ENCODE data around the gene ZEB2. TPM values are rescaled to one million over a fixed set of nuclear protein-coding genes. Genes with fewer than 3 reads are reported as not detected.

ZEB2 gene
- total and polyA plus RNA-seq, 2 of the 13 experiments (the other 11 are each of a cell fraction or from before 2014, with no cell fraction given) = 0.07 TPM; not detected in 1

- no peak overlapping the region for H2AFZ ChIP-seq (ENCODE audit: low read length)
- H3K9ac ChIP-seq (ENCODE audit: insufficient read depth, low read depth, low read length) = no peak overlapping the region
- BruUV-seq (replicated peaks) = no TSS peak
- no peak overlapping the region for H3K27ac ChIP-seq (ENCODE audit: extremely low read length, insufficient read depth, low read length)
- H3K79me2 ChIP-seq (ENCODE audit: insufficient read depth, low read length) = no peaks in the 10 kb centered on the region
- H3K4me2 ChIP-seq (ENCODE audit: low read depth, low read length) = no peak overlapping the region
- no peaks in the 10 kb centered on the region for H3K27me3 ChIP-seq (ENCODE audit: control insufficient read depth in 1 of 2, insufficient read depth in 2 of 2, low read length in 2 of 2)
- intact Hi-C loops (cut with micrococcal nuclease; ENCODE audit: unreplicated experiment) = no loop called here
- FAIRE-seq (no peak), DNase-seq (ENCODE audit: low spot score) (no peak), ATAC-seq (no peak)
- CTCF ChIA-PET (ENCODE audit: low intra/inter-chr PET ratio, low total read pairs) = no interaction called here
- H3K4me3 ChIP-seq (replicated peaks in 1 of 3; ENCODE audit: insufficient read depth in 1 of 3, low read depth in 2 of 3, low read length in 3 of 3) = no peak overlapping the region
- WGBS (ENCODE audit: low lambda C conversion rate) = 23% methylated on average over 10 of the region's 10 CpGs
- in situ Hi-C loops (cut with HindIII; ENCODE audit: extremely low pct_ligation_motif_present, low pct_unique_long_range_greater_than_20kb) = no loop called here
- no peaks in the 10 kb centered on the region for H4K20me1 ChIP-seq (ENCODE audit: insufficient read depth, low read length)
- peaks cover 6% of the 10 kb centered on the region for H3K4me1 ChIP-seq (ENCODE audit: insufficient read depth, low read length)
- H3K36me3 ChIP-seq (replicated peaks in 1 of 2; ENCODE audit: control insufficient read depth in 1 of 2, insufficient read depth in 2 of 2, low read length in 2 of 2) = no peaks in the 10 kb centered on the region
- no peaks in the 10 kb centered on the region for H3K9me3 ChIP-seq (ENCODE audit: low read length)
- POLR2A ChIA-PET = no interaction called here
- TF ChIP-seq POLR2A (IDR thresholded peaks at IDR 0.05; ENCODE audit: insufficient read depth in 1 of 2, low read depth in 2 of 2, low read length in 2 of 2) (no peak), SATB2 (CRISPR knock-in tag; IDR thresholded peaks at IDR 0.05) (no peak), ZNF713 (CRISPR knock-in tag; IDR thresholded peaks at IDR 0.05) (no peak), ZNF460 (CRISPR knock-in tag; IDR thresholded peaks at IDR 0.05; ENCODE audit: borderline replicate concordance) (no peak), BRD4 (CRISPR knock-in tag; IDR thresholded peaks at IDR 0.05) (no peak), YEATS4 (CRISPR knock-in tag; IDR thresholded peaks at IDR 0.05; ENCODE audit: borderline replicate concordance) (no peak), KDM4B (CRISPR knock-in tag; IDR thresholded peaks at IDR 0.05) (no peak), DPF2 (CRISPR knock-in tag; IDR thresholded peaks at IDR 0.05; ENCODE audit: borderline replicate concordance, low read depth) (no peak), SKIL (CRISPR knock-in tag; IDR thresholded peaks at IDR 0.05; ENCODE audit: borderline replicate concordance) (no peak), MAF1 (CRISPR knock-in tag; IDR thresholded peaks at IDR 0.05; ENCODE audit: borderline replicate concordance) (no peak), U2AF2 (IDR thresholded peaks at IDR 0.05; ENCODE audit: low read depth, low read length) (no peak), ZNF335 (CRISPR knock-in tag; IDR thresholded peaks at IDR 0.05) (no peak), MTA1 (CRISPR knock-in tag; IDR thresholded peaks at IDR 0.05; ENCODE audit: borderline replicate concordance) (no peak), ZSCAN25 (CRISPR knock-in tag; IDR thresholded peaks at IDR 0.05) (no peak), HNRNPUL1 (IDR thresholded peaks at IDR 0.05; ENCODE audit: low read depth, low read length) (no peak)
- TF ChIP-seq, protein P1, sequence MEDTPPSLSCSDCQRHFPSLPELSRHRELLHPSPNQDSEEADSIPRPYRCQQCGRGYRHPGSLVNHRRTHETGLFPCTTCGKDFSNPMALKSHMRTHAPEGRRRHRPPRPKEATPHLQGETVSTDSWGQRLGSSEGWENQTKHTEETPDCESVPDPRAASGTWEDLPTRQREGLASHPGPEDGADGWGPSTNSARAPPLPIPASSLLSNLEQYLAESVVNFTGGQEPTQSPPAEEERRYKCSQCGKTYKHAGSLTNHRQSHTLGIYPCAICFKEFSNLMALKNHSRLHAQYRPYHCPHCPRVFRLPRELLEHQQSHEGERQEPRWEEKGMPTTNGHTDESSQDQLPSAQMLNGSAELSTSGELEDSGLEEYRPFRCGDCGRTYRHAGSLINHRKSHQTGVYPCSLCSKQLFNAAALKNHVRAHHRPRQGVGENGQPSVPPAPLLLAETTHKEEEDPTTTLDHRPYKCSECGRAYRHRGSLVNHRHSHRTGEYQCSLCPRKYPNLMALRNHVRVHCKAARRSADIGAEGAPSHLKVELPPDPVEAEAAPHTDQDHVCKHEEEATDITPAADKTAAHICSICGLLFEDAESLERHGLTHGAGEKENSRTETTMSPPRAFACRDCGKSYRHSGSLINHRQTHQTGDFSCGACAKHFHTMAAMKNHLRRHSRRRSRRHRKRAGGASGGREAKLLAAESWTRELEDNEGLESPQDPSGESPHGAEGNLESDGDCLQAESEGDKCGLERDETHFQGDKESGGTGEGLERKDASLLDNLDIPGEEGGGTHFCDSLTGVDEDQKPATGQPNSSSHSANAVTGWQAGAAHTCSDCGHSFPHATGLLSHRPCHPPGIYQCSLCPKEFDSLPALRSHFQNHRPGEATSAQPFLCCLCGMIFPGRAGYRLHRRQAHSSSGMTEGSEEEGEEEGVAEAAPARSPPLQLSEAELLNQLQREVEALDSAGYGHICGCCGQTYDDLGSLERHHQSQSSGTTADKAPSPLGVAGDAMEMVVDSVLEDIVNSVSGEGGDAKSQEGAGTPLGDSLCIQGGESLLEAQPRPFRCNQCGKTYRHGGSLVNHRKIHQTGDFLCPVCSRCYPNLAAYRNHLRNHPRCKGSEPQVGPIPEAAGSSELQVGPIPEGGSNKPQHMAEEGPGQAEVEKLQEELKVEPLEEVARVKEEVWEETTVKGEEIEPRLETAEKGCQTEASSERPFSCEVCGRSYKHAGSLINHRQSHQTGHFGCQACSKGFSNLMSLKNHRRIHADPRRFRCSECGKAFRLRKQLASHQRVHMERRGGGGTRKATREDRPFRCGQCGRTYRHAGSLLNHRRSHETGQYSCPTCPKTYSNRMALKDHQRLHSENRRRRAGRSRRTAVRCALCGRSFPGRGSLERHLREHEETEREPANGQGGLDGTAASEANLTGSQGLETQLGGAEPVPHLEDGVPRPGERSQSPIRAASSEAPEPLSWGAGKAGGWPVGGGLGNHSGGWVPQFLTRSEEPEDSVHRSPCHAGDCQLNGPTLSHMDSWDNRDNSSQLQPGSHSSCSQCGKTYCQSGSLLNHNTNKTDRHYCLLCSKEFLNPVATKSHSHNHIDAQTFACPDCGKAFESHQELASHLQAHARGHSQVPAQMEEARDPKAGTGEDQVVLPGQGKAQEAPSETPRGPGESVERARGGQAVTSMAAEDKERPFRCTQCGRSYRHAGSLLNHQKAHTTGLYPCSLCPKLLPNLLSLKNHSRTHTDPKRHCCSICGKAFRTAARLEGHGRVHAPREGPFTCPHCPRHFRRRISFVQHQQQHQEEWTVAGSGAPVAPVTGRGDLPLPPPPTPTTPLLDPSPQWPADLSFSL (CRISPR knock-in tag; IDR thresholded peaks at IDR 0.05) = no peak
These were observed 147.4 kb downstream of the ZEB2 start for GRCh38 chr2:144372410-144373080.

Data from HepG2 (cell line).